ENCODE measurements around the gene COBL.

GRCh38 chr7:51144178-51144577, 172.4 kb downstream of the COBL start:
- TF ChIP-seq EZH2phosphoT487 (IDR thresholded peaks at IDR 0.05; ENCODE audit: insufficient read depth, low read depth), result no peak
- no peak for TF ChIP-seq EZH2 (IDR thresholded peaks at IDR 0.05; ENCODE audit: insufficient read depth, poor library complexity, severe bottlenecking)

All from GM23248 (cell line).